ENCODE measurements around the gene RNF186. TPM values are rescaled to one million over a fixed set of nuclear protein-coding genes. Genes with fewer than 3 reads are reported as not detected.
"Not testable (repeated sequence)": the region's sequence is repeated elsewhere in the genome, so short reads cannot be mapped to it uniquely, and the experiment has no call there.

RNF186 gene
- polyA plus RNA-seq, 5 donors = 0.09 to 0.19 (median 0.14) TPM; not detected in 2

- no peak for DNase-seq
These were observed 20.5 kb downstream of the RNF186 start for GRCh38 chr1:19794583-19794982.

GRCh38 chr1:19793360-19794046 is 21.6 kb downstream of the RNF186 start:
- DNase-seq = no peak

- no peak for DNase-seq
These were observed 22.7 kb downstream of the RNF186 start for GRCh38 chr1:19792237-19793002.

DNA sequence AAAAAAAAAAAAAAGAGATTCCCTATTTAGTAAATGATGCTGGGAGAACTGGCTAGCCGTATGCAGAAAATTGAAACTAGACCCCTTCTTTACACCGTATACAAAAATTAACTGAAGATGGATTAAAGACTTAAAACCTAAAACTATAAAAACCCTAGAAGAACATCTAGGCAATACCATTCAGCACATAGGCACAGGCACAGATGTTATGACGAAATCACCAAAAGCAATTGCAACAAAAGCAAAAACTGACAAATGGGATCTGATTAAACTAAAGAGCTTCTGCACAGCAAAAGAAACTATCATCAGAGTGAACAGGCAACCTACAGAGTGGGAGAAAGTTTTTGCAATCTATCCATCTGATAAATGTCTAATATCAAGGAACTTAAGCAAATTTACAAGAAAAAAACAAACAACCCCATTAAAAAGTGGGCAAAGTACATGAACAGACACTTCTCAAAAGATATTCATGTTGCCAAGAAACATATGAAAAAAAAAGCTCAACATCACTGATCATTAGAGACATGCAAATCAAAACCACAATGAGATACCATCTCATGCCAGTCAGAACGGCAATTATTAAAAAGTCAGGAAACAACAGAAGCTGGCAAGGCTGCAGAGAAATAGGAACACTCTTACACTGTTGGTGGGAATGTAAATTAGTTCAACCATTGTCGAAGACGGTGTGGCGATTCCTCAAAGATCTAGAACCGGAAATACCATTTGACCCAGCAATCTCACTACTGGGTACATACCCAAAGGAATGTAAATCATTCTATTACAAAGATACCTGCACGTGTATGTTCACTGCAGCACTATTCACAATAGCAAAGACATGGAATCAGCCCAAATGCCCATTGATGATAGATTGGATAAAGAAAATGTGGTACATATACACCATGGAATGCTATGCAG is 24.8 kb downstream of the RNF186 start:
- not testable (repeated sequence) for DNase-seq

GRCh38 chr1:19786988-19787423 is 28.1 kb downstream of the RNF186 start:
- DNase-seq = peak in 1 of 2 donors; percentile 39

DNA sequence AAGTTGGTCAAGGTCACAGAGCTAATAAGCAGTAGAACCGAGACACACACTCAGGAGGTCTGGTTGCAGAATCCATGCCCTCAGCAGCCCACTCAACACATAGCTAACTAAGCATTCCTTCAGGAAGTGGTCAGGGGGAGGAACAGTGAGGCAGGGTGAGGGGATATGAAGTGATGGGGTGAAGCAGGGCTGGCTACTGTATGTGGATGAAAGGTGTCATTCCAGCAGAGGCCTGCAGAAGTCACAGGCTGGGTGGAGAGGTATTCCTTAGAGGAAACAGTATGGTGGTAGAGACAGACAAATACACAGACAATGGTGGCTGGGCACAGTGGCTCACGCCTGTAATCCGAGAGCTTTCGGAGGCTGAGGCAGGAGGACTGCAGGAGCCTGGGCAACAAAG is 29.4 kb downstream of the RNF186 start:
- no peak for DNase-seq

DNA sequence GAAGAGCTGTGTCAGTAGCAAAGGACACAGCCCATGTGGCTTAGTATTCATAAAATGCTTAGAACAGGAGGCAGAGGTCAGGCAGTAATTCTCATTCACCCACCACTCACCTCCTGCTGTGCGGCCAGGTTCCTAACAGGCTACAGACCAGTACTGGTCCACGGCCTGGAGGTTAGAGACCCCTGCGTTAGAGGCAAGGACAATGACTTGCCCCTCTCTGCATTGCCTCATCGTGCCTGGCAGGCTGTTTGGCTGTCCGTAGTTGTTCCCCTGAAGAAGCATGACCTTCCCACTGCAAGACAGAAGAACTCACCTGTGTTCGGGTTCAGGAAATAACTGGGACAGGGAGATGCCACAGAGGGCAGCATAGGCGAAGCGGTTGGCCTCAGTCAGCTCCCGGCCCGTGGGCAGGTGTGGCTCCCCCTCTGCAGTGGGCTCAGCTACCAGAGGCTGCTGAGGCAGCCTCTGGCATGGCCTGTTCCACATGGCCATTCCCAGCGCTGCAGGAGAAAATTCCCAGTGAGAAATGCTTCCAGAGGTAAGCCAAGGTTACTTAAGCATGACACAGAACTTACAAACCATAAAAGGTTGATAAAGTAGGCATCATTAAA is 34.7 kb downstream of the RNF186 start:
- DNase-seq = no peak

DNA sequence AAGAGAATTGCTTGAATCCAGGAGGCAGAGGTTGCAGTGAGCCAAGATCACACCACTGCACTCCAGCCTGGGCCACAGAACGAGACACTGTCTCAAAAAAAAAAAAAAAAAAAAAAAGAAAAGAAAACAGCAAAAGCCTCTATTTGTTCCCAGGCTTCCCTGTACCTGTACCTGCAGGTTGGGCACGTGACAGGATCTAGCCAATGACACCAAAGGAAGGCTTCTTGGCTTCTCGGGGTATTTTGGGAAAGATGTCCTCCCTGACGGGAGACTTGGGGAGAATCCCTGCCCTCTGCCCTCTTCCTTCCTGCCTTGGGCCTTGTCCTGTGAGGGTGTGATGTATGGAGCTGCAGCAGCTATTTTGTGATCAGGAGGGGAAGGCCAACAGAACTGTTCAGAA is 38.1 kb downstream of the RNF186 start:
- no peak for DNase-seq

DNA sequence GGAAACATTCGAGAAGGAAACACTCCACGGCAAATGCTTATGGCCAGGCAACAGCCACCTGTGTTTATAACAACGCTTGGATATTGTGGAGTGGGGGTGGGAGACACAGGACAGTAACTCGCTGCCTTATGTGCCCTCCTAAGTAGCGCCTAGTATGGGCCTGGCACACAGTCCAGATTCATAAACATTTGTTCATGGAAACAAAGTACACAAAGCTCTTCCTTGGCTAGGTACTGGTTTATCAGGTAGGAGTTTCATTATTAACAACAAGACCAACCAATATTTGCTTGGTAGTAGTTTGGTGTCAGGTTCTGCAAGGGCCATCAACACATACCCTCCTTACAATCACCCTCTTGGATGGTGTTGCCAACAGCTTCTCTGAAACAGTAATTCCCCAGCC is 38.8 kb downstream of the RNF186 start:
- DNase-seq = no peak

DNA sequence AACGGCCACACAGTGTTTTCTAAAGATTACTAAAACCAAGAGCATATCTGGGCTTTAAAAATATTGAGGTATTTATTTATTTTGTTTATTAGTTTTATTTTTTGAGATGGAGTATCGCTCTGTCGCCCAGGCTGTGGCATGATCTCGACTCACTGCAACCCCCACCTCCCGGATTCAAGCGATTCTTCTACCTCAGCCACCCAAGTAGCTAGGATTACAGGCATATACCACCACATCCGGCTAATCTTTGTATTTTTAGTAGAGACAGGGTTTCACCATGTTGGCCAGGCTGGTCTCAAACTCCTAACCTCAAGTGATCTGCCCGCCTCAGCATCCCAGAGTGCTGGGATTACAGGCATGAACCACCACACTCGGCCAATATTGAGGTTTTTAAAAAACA is 39.3 kb downstream of the RNF186 start:
- DNase-seq = no peak

GRCh38 chr1:19775317-19775716 is 39.8 kb downstream of the RNF186 start:
- no peak for DNase-seq

DNA sequence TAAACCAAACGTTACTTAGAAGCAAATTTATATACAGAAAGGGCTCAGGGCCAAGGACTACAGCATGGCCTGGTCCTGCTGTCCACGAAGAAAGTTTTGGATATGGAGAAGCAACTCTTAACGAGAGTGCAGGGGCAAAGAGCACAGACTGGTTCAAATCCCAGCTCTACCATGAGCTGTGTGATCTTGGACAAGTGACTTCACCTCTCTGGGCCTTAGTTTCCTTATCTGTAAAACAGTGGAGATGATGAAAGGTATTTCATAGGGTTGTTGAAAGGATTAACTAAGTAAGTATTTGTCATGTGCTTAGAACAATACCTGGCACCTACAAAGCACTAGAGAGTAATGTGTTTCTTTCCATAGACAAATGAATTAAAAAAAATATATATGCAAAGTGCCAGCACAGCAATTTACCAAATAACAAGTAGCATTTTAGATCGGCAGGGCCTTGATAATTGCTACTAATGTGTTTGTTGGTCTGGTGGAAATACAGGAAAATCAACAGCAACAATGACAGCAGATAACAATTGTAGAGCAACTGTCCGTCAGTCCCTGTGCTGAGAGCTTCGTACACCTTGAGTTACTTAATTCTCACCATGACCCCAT is 40.8 kb downstream of the RNF186 start:
- no peak for DNase-seq

GRCh38 chr1:19773485-19773884 is 41.6 kb downstream of the RNF186 start:
- no peak for DNase-seq

- DNase-seq = no peak
These were observed 43.0 kb downstream of the RNF186 start for GRCh38 chr1:19772053-19772452.

GRCh38 chr1:19771350-19771749 is 43.7 kb downstream of the RNF186 start:
- DNase-seq = no peak

DNA sequence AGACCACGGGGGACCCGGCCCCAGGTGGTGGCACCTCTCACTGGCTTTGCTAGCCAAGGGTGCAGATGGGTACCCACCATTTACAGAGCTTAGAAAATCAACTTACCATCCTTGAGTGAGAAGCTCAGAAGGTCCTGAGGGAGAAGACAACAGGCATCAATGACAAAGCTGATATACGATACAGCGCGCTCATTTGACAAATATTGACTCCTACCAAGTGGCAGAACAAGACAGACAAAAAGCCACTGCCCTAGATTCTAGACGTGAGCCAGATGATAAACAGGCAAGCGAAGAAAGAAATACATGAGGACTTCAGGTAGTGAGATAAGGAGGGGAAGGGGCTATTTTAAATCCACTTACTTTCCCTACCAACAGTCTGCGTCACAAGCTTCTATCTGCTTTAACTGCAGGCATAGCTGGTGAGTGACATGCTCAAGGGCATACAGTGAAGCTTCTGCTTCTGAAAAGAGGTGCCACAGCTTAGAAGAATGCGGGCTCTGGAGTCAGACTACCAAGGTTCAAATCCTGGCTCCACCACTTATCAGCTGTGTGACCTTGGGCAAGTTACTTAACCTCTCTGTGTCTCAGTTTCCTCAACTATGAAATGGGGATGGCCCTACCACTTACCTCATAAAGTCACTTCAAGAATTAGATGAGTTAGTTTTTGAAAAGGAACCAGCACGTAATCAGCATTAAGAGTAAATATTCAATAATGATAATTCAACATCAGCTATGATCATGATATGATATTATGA is 44.5 kb downstream of the RNF186 start:
- DNase-seq = no peak

DNA sequence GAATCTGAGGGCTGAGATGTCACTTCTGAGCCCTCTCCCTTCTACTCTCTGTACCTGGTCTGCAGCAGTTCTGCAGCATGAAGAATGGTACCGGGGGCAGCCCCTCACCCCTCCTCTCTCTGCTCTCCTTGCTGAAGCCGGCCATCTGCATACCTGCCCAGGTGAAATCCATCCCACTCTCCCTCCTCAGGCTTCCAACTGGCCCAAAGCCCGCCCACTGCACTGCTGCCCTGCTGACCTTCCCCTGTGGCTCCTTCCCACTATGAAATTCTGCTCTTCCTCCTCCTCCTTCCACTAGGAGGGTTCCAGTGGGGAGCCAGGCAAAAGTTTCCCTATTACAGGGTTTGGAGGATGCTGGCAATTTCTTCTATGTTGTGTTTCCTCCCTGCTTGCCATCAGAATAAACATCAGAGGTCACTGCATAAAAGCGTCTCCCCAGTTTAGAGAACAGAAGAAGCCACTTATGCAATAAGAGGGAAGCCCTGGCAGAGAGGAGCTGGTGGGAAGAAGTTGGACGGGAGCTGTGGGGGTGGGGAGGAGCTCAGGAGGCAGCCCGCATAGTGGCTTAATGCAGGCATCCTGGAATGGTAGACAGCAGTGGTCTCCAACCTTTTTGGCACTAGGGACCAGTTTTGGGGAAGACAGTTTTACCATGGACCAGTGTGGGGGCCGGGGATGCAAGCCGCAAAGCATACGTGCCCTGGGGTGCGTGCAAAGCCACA is 45.7 kb downstream of the RNF186 start:
- no peak for DNase-seq

- DNase-seq = no peak
These were observed 46.5 kb downstream of the RNF186 start for GRCh38 chr1:19768353-19769210.

GRCh38 chr1:19765623-19766022 is 49.5 kb downstream of the RNF186 start:
- DNase-seq = no peak
